MCF 10A (cell line): ENCODE measurements around the gene CRKL. TPM values are rescaled to one million over a fixed set of nuclear protein-coding genes. Genes with fewer than 3 reads are reported as not detected.

Experiments used
- BruUV-seq: library from RNA; stranded (reverse); fragments of 400-500 nt; replicated peaks from 2 replicates; lab custom pipeline; 2021; lab: Mats Ljungman, UMichigan
- CTCF ChIA-PET: fragments of 300-600 bp; sonication (Branson Sonifier 250); formaldehyde crosslinking; extraction: SDS; loops from one replicate; lab custom pipeline; 2021; ENCODE audit warnings: antibody characterized with exemption, inconsistent platforms; lab: Yijun Ruan, JAX
- POLR2A ChIA-PET: fragments of 300-600, 350-650 bp; sonication (Branson Sonifier 250); formaldehyde crosslinking; extraction: SDS; loops from one replicate; lab custom pipeline; 2020; ENCODE audit warnings: antibody characterized with exemption, inconsistent platforms; lab: Yijun Ruan, JAX
- DNase-seq: peaks from one replicate; pipeline ENCODE4 v3.0.0-alpha.2; 2018; ENCODE audit not compliant: unreplicated experiment
- H3K27ac Mint-ChIP-seq: one replicate; pipeline ENCODE4 v1.8.0; 2022; ENCODE audit warnings: mild to moderate bottlenecking, low read depth, mixed read lengths; ENCODE audit not compliant: unreplicated experiment
- H3K27me3 Mint-ChIP-seq: one replicate; pipeline ENCODE4 v1.8.0; 2022; ENCODE audit warnings: mixed read lengths; ENCODE audit not compliant: insufficient read depth, unreplicated experiment
- H3K36me3 Mint-ChIP-seq: one replicate; pipeline ENCODE4 v1.8.0; 2022; ENCODE audit warnings: mild to moderate bottlenecking, moderate library complexity, mixed read lengths; ENCODE audit not compliant: insufficient read depth, unreplicated experiment
- H3K4me1 Mint-ChIP-seq: one replicate; pipeline ENCODE4 v1.8.0; 2022; ENCODE audit warnings: mixed read lengths; ENCODE audit not compliant: insufficient read depth, unreplicated experiment
- H3K4me3 Mint-ChIP-seq: one replicate; pipeline ENCODE4 v1.8.0; 2022; ENCODE audit warnings: mild to moderate bottlenecking, moderate library complexity, mixed read lengths; ENCODE audit not compliant: unreplicated experiment
- H3K9me3 Mint-ChIP-seq: one replicate; pipeline ENCODE4 v1.8.0; 2022; ENCODE audit warnings: mixed read lengths; ENCODE audit not compliant: unreplicated experiment
- CTCF ChIP-seq: fragments of 200-600 bp; IDR thresholded peaks from one replicate; pipeline ENCODE4 v1.8.0; 2022; ENCODE audit warnings: antibody characterized with exemption, mild to moderate bottlenecking; ENCODE audit not compliant: unreplicated experiment
- intact Hi-C: fragments of 100-400 bp; cut with micrococcal nuclease; formaldehyde crosslinking; loops from 2 replicates; pipeline ENCODE4 v1.14.1; 2022
- total RNA-seq: library from RNA; stranded (reverse); gene quantifications from 2 replicates; pipeline ENCODE4 v1.2.3, GENCODE V29; 2022

CRKL gene
- total RNA-seq, 1 experiment from 2014 or later: 74.0 TPM

- Mint-ChIP-seq H3K9me3 (peaks cover 8% of the 10 kb centered on the region), H3K36me3 (peaks cover 6% of the 10 kb centered on the region), H3K4me1 (no peaks in the 10 kb centered on the region), H3K27ac (no peak overlapping the region), H3K27me3 (no peaks in the 10 kb centered on the region), H3K4me3 (no peak overlapping the region)
- no peak for DNase-seq
- CTCF ChIA-PET: interaction anchor here (1.6 kb wide), 1 partner anchor 15 kb away, joined by 5 read pairs; no protein-coding TSS in a partner anchor
- POLR2A ChIA-PET: interaction anchor here (0.6 kb wide), 1 partner anchor 91 kb away, joined by 3 read pairs; no protein-coding TSS in a partner anchor
- no peak for TF ChIP-seq CTCF
- intact Hi-C loops: no loop called here
- BruUV-seq: no TSS peak
Observed at GRCh38 chr22:20976291-20976877, 59.2 kb downstream of the CRKL start.

- peaks cover 6% of the 10 kb centered on the region for H3K36me3 Mint-ChIP-seq
- peaks cover 8% of the 10 kb centered on the region for H3K9me3 Mint-ChIP-seq
- intact Hi-C loops: no loop called here
- ChIA-PET CTCF (interaction anchor here (0.7 to 1.6 kb wide), 2 partner anchors 13 to 16 kb away, joined by 5 read pairs; no protein-coding TSS in a partner anchor), POLR2A (no interaction called here)
- H3K27me3 Mint-ChIP-seq: no peaks in the 10 kb centered on the region
- no peak overlapping the region for H3K4me3 Mint-ChIP-seq
- no peak for TF ChIP-seq CTCF
- H3K27ac Mint-ChIP-seq: no peak overlapping the region
- no TSS peak for BruUV-seq
- H3K4me1 Mint-ChIP-seq: no peaks in the 10 kb centered on the region
- no peak for DNase-seq
Observed at GRCh38 chr22:20977019-20977418, 59.8 kb downstream of the CRKL start.

GRCh38 chr22:20977516-20978170, 60.4 kb downstream of the CRKL start:
- DNase-seq: no peak
- CTCF ChIA-PET: interaction anchor here (0.7 kb wide), 1 partner anchor 12 kb away, joined by 5 read pairs; no protein-coding TSS in a partner anchor
- no peak overlapping the region for H3K27ac Mint-ChIP-seq
- H3K27me3 Mint-ChIP-seq: no peaks in the 10 kb centered on the region
- H3K36me3 Mint-ChIP-seq: peaks cover 6% of the 10 kb centered on the region
- intact Hi-C loops: no loop called here
- BruUV-seq: no TSS peak
- H3K9me3 Mint-ChIP-seq: peaks cover 8% of the 10 kb centered on the region
- no peak for TF ChIP-seq CTCF
- POLR2A ChIA-PET: no interaction called here
- no peaks in the 10 kb centered on the region for H3K4me1 Mint-ChIP-seq
- no peak overlapping the region for H3K4me3 Mint-ChIP-seq

- H3K9me3 Mint-ChIP-seq: peaks cover 8% of the 10 kb centered on the region
- peaks cover 6% of the 10 kb centered on the region for H3K36me3 Mint-ChIP-seq
- H3K27me3 Mint-ChIP-seq: no peaks in the 10 kb centered on the region
- no TSS peak for BruUV-seq
- H3K4me3 Mint-ChIP-seq: no peak overlapping the region
- ChIA-PET POLR2A (no interaction called here), CTCF (no interaction called here)
- DNase-seq: no peak
- no peaks in the 10 kb centered on the region for H3K4me1 Mint-ChIP-seq
- H3K27ac Mint-ChIP-seq: no peak overlapping the region
- no peak for TF ChIP-seq CTCF
- intact Hi-C loops: no loop called here
Observed at GRCh38 chr22:20978419-20978818, 61.2 kb downstream of the CRKL start.
